T-helper 22 cell (primary cell): ENCODE data around the gene UFSP2.
"Not testable (repeated sequence)": the region's sequence is repeated elsewhere in the genome, so short reads cannot be mapped to it uniquely, and the experiment has no call there.

Experiments
- DNase-seq: peaks from one replicate; pipeline ENCODE4 v3.0.0-alpha.2; 2020; ENCODE audit warnings: low read depth

Gene UFSP2

GRCh38 chr4:185382754-185383153 lies 43.0 kb downstream of the UFSP2 start:
- no peak for DNase-seq

GRCh38 chr4:185381288-185382196 lies 44.2 kb downstream of the UFSP2 start:
- no peak for DNase-seq

GRCh38 chr4:185380320-185380719 lies 45.4 kb downstream of the UFSP2 start:
- DNase-seq, result no peak

- DNase-seq, result no peak
Measured at GRCh38 chr4:185379326-185380295, 46.2 kb downstream of the UFSP2 start.

GRCh38 chr4:185378264-185378663 lies 47.5 kb downstream of the UFSP2 start:
- no peak for DNase-seq

GRCh38 chr4:185374573-185374972 lies 51.2 kb downstream of the UFSP2 start:
- DNase-seq, result no peak

- DNase-seq, result no peak
Measured at GRCh38 chr4:185374027-185374426, 51.7 kb downstream of the UFSP2 start.

- no peak for DNase-seq
Measured at GRCh38 chr4:185371702-185372101, 54.1 kb downstream of the UFSP2 start.

- no peak for DNase-seq
Measured at GRCh38 chr4:185370268-185370949, 55.4 kb downstream of the UFSP2 start.

- DNase-seq, result no peak
Measured at GRCh38 chr4:185369731-185370130, 56.0 kb downstream of the UFSP2 start.

GRCh38 chr4:185364886-185365285 lies 60.9 kb downstream of the UFSP2 start:
- no peak for DNase-seq

- no peak for DNase-seq
Measured at GRCh38 chr4:185363251-185363650, 62.5 kb downstream of the UFSP2 start.

GRCh38 chr4:185362570-185362969 lies 63.2 kb downstream of the UFSP2 start:
- not testable (repeated sequence) for DNase-seq

- no peak for DNase-seq
Measured at GRCh38 chr4:185361872-185362271, 63.9 kb downstream of the UFSP2 start.

GRCh38 chr4:185359767-185360446 lies 65.9 kb downstream of the UFSP2 start:
- no peak for DNase-seq

- DNase-seq, result no peak
Measured at GRCh38 chr4:185358959-185359358, 66.8 kb downstream of the UFSP2 start.

GRCh38 chr4:185358514-185358913 lies 67.2 kb downstream of the UFSP2 start:
- no peak for DNase-seq

- DNase-seq, result no peak
Measured at GRCh38 chr4:185357733-185358440, 67.9 kb downstream of the UFSP2 start.

- no peak for DNase-seq
Measured at GRCh38 chr4:185357211-185357610, 68.6 kb downstream of the UFSP2 start.

GRCh38 chr4:185352741-185353140 lies 73.0 kb downstream of the UFSP2 start:
- no peak for DNase-seq

GRCh38 chr4:185352202-185352601 lies 73.6 kb downstream of the UFSP2 start:
- no peak for DNase-seq
